ENCODE data around the gene MT1E. TPM values are rescaled to one million over a fixed set of nuclear protein-coding genes. Genes with fewer than 3 reads are reported as not detected.

The MT1E gene
- total and polyA plus RNA-seq, 2 of the 8 experiments (the other 6 are each of a cell fraction or from before 2014, with no cell fraction given) = 7.9 to 117 TPM

- no peak for TF ChIP-seq CBX5 (IDR thresholded peaks at IDR 0.05; ENCODE audit: low read depth, low read length)
Observed at GRCh38 chr16:56604966-56605365, 20.6 kb upstream of the MT1E start (continued).
